ENCODE data around the gene PTPRG.

PTPRG gene

DNA sequence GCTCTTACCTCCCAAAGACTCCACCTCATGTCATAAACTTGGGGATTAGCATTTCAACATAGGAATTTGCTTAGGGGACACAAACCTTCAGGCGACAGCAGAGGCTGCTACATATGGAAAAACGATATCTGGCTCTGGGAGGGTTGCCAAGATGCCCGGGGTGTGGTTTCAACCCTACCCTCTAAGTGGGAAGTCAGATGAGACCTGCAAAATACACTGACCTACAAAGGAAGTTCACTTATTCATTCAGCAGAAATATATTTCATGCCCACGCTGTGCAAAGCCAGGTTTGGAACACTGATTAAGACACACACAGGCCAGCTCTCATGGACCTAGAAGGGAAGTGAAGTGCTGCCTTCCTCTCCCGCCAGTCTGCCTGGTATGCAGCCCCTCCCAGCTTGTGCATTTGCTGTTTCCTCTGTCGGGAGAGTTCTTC is 572.7 kb downstream of the PTPRG start:
- no peak overlapping the region for H2AFZ ChIP-seq
- peaks cover 7% of the 10 kb centered on the region for H3K4me1 ChIP-seq
- H3K4me3 ChIP-seq (ENCODE audit: low read depth, low read length), result no peak overlapping the region
- H3K36me3 ChIP-seq (ENCODE audit: control insufficient read depth, insufficient read depth, low read length), result no peaks in the 10 kb centered on the region
- no peaks in the 10 kb centered on the region for H3K27me3 ChIP-seq (ENCODE audit: control insufficient read depth, insufficient read depth, low read length)
- peaks cover 4% of the 10 kb centered on the region for H3K79me2 ChIP-seq
- no peaks in the 10 kb centered on the region for H3K9me3 ChIP-seq (ENCODE audit: control insufficient read depth, low read length)
- no peak overlapping the region for H3K4me2 ChIP-seq (ENCODE audit: low read length)
- no peak overlapping the region for H3K27ac ChIP-seq
- H3K9ac ChIP-seq, result no peak overlapping the region
- TF ChIP-seq, protein P1, sequence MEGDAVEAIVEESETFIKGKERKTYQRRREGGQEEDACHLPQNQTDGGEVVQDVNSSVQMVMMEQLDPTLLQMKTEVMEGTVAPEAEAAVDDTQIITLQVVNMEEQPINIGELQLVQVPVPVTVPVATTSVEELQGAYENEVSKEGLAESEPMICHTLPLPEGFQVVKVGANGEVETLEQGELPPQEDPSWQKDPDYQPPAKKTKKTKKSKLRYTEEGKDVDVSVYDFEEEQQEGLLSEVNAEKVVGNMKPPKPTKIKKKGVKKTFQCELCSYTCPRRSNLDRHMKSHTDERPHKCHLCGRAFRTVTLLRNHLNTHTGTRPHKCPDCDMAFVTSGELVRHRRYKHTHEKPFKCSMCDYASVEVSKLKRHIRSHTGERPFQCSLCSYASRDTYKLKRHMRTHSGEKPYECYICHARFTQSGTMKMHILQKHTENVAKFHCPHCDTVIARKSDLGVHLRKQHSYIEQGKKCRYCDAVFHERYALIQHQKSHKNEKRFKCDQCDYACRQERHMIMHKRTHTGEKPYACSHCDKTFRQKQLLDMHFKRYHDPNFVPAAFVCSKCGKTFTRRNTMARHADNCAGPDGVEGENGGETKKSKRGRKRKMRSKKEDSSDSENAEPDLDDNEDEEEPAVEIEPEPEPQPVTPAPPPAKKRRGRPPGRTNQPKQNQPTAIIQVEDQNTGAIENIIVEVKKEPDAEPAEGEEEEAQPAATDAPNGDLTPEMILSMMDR (IDR thresholded peaks at IDR 0.05), result no peak

DNA sequence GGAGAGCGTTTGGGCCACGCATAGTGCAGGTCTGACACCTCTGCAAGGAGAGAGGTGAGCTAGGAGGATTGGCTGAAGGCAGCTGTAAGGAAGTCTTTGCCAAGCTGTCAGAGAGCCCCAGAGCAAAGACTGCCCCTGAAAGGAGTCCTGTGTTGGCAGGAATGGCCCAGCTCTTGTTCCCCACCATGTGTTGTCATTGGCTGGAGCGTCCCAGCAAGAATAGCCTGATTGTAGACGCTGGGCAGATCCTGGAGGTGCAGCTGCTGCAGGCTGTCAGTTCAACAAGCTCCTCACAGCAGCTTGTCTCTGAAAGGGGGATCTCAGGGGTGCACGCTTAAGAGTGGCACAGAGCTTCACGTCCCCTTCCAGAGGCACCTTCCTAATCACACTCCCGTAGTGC is 574.4 kb downstream of the PTPRG start:
- Histone ChIP-seq H3K4me1 (peaks cover 7% of the 10 kb centered on the region), H2AFZ (no peak overlapping the region), H3K4me3 (ENCODE audit: low read depth, low read length) (no peak overlapping the region), H3K4me2 (ENCODE audit: low read length) (no peak overlapping the region), H3K79me2 (peaks cover 4% of the 10 kb centered on the region), H3K27ac (no peak overlapping the region), H3K36me3 (ENCODE audit: control insufficient read depth, insufficient read depth, low read length) (no peaks in the 10 kb centered on the region), H3K9me3 (ENCODE audit: control insufficient read depth, low read length) (no peaks in the 10 kb centered on the region), H3K27me3 (ENCODE audit: control insufficient read depth, insufficient read depth, low read length) (no peaks in the 10 kb centered on the region), H3K9ac (no peak overlapping the region)
- TF ChIP-seq, protein P1 (IDR thresholded peaks at IDR 0.05), result no peak

DNA sequence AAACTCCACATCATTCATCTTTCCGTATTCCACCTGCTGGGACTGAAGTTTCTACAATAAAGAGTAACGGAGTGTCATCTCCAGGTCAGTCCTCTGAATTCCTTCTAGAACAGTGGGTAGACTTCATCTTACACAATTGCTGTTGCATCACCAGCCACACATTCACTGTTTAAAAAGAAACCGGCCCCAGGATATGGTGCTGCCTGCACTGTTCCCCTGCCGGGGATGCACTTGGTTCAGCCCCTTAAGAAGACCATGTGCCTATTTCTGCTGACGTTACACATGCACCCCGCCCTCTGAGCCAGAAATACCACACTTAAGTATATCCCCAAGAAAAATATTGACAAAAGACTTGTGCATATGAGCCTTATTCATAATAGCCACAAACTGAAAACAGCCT is 578.6 kb downstream of the PTPRG start:
- no peak overlapping the region for H2AFZ ChIP-seq
- no peaks in the 10 kb centered on the region for H3K27me3 ChIP-seq (ENCODE audit: control insufficient read depth, insufficient read depth, low read length)
- no peak overlapping the region for H3K9ac ChIP-seq
- TF ChIP-seq, protein P1 (IDR thresholded peaks at IDR 0.05), result no peak
- H3K79me2 ChIP-seq, result peaks cover 4% of the 10 kb centered on the region
- no peaks in the 10 kb centered on the region for H3K9me3 ChIP-seq (ENCODE audit: control insufficient read depth, low read length)
- no peak overlapping the region for H3K27ac ChIP-seq
- no peak overlapping the region for H3K4me2 ChIP-seq (ENCODE audit: low read length)
- H3K4me1 ChIP-seq, result peaks cover 12% of the 10 kb centered on the region
- H3K4me3 ChIP-seq (ENCODE audit: low read depth, low read length), result no peak overlapping the region
- no peaks in the 10 kb centered on the region for H3K36me3 ChIP-seq (ENCODE audit: control insufficient read depth, insufficient read depth, low read length)

DNA sequence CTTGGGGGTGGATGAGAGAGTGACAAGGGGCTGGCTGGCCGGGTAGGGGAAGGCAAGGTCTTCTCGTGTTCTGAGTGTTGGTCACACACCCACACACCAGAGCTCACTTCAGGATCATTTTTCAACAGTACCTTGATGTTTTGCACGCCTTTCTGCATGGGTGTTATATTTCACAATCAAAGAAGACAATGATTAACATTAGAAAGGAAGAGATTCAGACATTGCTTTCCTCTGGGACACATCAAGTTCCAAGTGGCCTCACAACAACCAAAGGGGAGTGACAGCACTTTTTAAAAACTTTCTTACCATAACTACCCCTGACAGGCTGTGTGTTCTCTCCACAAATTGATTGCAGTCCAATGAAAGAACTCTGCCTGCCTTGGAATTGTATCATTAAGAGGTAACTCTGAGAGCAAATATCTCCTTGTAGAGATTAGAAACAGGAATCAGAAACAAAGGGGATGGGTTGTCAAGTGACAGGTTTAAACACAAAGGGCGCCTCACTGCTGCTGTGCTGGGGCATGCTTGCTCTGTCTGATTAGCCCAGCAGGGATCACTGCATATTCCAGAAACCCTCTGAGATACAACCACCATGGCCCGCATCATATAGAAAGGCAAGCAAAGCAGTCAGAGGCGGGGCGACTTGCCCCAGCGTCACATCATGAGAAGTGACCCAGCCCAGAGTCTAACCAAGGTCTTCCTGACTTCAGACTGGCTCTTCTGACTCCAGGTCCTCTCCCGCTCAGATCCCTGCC is 581.1 kb downstream of the PTPRG start:
- Histone ChIP-seq H3K4me1 (peaks cover 12% of the 10 kb centered on the region), H2AFZ (no peak overlapping the region), H3K4me2 (ENCODE audit: low read length) (no peak overlapping the region), H3K36me3 (ENCODE audit: control insufficient read depth, insufficient read depth, low read length) (no peaks in the 10 kb centered on the region), H3K27ac (peak overlapping the region; percentile 47), H3K4me3 (ENCODE audit: low read depth, low read length) (no peak overlapping the region), H3K79me2 (peaks cover 6% of the 10 kb centered on the region), H3K27me3 (ENCODE audit: control insufficient read depth, insufficient read depth, low read length) (no peaks in the 10 kb centered on the region), H3K9me3 (ENCODE audit: control insufficient read depth, low read length) (no peaks in the 10 kb centered on the region), H3K9ac (no peak overlapping the region)
- TF ChIP-seq, protein P1 (IDR thresholded peaks at IDR 0.05), result no peak

Measured in parathyroid adenoma (tissue), 2 donors.